Esophagus squamous epithelium (tissue), 5 donors: ENCODE results near the gene RASSF1. TPM values are rescaled to one million over a fixed set of nuclear protein-coding genes. Genes with fewer than 3 reads are reported as not detected.

Experiments
- DNase-seq: peaks from one replicate; lab custom pipeline; 2025; lab: John Stamatoyannopoulos, UW
- H3K27ac ChIP-seq, 4 donors: fragments of 200-600 bp; sonication (generic); one replicate each; pipeline ENCODE4 v1.5.1; 2016 to 2019; ENCODE audit warnings: mild to moderate bottlenecking in 1 of 4
- H3K27me3 ChIP-seq, 4 donors: fragments of 200-600 bp; sonication (generic); 1 replicate in 3 of 4; 2 replicates in 1 of 4; pipeline versions ENCODE4 v1.5.1 to v1.6.0; 2017 to 2021; ENCODE audit warnings: antibody characterized with exemption in 1 of 4
- H3K36me3 ChIP-seq, 3 donors: fragments of 200-600 bp; sonication (generic); one replicate each; pipeline ENCODE4 v1.5.1; 2016 to 2019
- H3K4me1 ChIP-seq, 3 donors: fragments of 200-600 bp; sonication (generic); one replicate each; pipeline ENCODE4 v1.5.1; 2017 to 2019
- H3K4me3 ChIP-seq, 4 donors: fragments of 200-600 bp; sonication (generic); 1 replicate in 3 of 4; 2 replicates in 1 of 4; pipeline ENCODE4 v1.5.1; 2016 to 2019; ENCODE audit warnings: mild to moderate bottlenecking in 2 of 4, moderate library complexity in 1 of 4
- H3K9me3 ChIP-seq, 3 donors: fragments of 200-600 bp; sonication (generic); one replicate each; pipeline ENCODE4 v1.5.1; 2016 to 2019
- CTCF ChIP-seq, 6 experiments: fragments of 450-650 bp in 4 of 6; fragments of 200-600 bp in 2 of 6; sonication (generic) in 2 of 6; IDR thresholded peaks; one replicate each; pipeline ENCODE4 v1.5.1; 2016 to 2019; ENCODE audit warnings: antibody characterized with exemption in 6 of 6, mild to moderate bottlenecking in 4 of 6, moderate library complexity in 4 of 6
- POLR2A ChIP-seq, 4 donors: fragments of 450-650 bp; IDR thresholded peaks; one replicate each; pipeline ENCODE4 v1.6.1; 2017; ENCODE audit warnings: antibody characterized with exemption in 4 of 4, mild to moderate bottlenecking in 4 of 4, moderate library complexity in 3 of 4
- WGBS, 2 donors: methylation state at CpG; one replicate each; pipeline ENCODE4 v1.1.5; 2018; 5-methylcytosine and 5-hydroxymethylcytosine counted together
- intact Hi-C: fragments of 100-400 bp; cut with DNase I; formaldehyde crosslinking; loops from one replicate; pipeline ENCODE4 v1.15.0; 2022
- total RNA-seq, 4 donors: library from RNA; depleted of rRNA; stranded (reverse); fragments of >200 nt; gene quantifications; one replicate each; pipeline ENCODE4 v1.1.0, GENCODE V29; 2016
- donor health status: DM: yes; HTN: yes; CAD: no.

The RASSF1 gene
- total RNA-seq, 4 donors from 2014 or later: 11.9 to 31.7 (median 24.9) TPM

GRCh38 chr3:50322115-50322385 lies 18.6 kb downstream of the RASSF1 start:
- Histone ChIP-seq H3K4me3 (peak overlapping the region; percentile 71 to 98 (median 82)), H3K4me1 (peaks cover 61 to 93% (median 62%) of the 10 kb centered on the region in 3 donors), H3K27ac (peak overlapping the region; percentile 90 to 98 (median 96)), H3K36me3 (peaks cover 0 to 51% (median 11%) of the 10 kb centered on the region in 3 donors), H3K27me3 (no peaks in the 10 kb centered on the region), H3K9me3 (no peaks in the 10 kb centered on the region)
- no peak for DNase-seq
- TF ChIP-seq CTCF (IDR thresholded peaks at IDR 0.05): no peak
- no peak for TF ChIP-seq POLR2A (IDR thresholded peaks at IDR 0.05)
- 22 to 30% methylated on average over 4 to 11 of the region's 14 CpGs for WGBS, 2 donors
- intact Hi-C loops: loop anchor here (10.0 kb wide), 1 partner anchor 47 kb away; the partner anchor contains the start of gene LSMEM2

- peak; percentile 67 for DNase-seq
- Histone ChIP-seq H3K36me3 (peaks cover 0 to 49% (median 11%) of the 10 kb centered on the region in 3 donors), H3K4me1 (peaks cover 60 to 93% (median 60%) of the 10 kb centered on the region in 3 donors), H3K4me3 (peak overlapping the region; percentile 71 to 98 (median 82)), H3K27me3 (no peaks in the 10 kb centered on the region), H3K27ac (peak overlapping the region; percentile 90 to 98 (median 96)), H3K9me3 (no peaks in the 10 kb centered on the region)
- 0% methylated on average over 5 of the region's 59 CpGs; no CpG with 5 or more reads in 1 of the 2 donors for WGBS, 2 donors
- intact Hi-C loops: loop anchor here (10.0 kb wide), 1 partner anchor 47 kb away; the partner anchor contains the start of gene LSMEM2
- TF ChIP-seq POLR2A (IDR thresholded peaks at IDR 0.05) (peak in 2 of 4 donors; percentile 50 to 61), CTCF (IDR thresholded peaks at IDR 0.05) (peak; percentile 20 to 53 (median 28))
Observed at GRCh38 chr3:50321336-50322114, 19.1 kb downstream of the RASSF1 start.

GRCh38 chr3:50320853-50321335 lies 19.7 kb downstream of the RASSF1 start:
- H3K27me3 ChIP-seq: no peaks in the 10 kb centered on the region
- intact Hi-C loops: loop anchor here (10.0 kb wide), 1 partner anchor 46 kb away; the partner anchor contains the start of gene LSMEM2
- peaks cover 0 to 43% (median 11%) of the 10 kb centered on the region in 3 donors for H3K36me3 ChIP-seq
- WGBS, 2 donors: 0% methylated on average over 8 to 10 of the region's 45 CpGs
- H3K27ac ChIP-seq: peak overlapping the region; percentile 90 to 98 (median 96)
- peaks cover 65 to 93% (median 66%) of the 10 kb centered on the region in 3 donors for H3K4me1 ChIP-seq
- no peaks in the 10 kb centered on the region for H3K9me3 ChIP-seq
- peak overlapping the region; percentile 71 to 98 (median 82) for H3K4me3 ChIP-seq
- DNase-seq: no peak
- TF ChIP-seq CTCF (IDR thresholded peaks at IDR 0.05) (no peak), POLR2A (IDR thresholded peaks at IDR 0.05) (peak in 3 of 4 donors; percentile 63 to 81 (median 69))

- Histone ChIP-seq H3K4me3 (peak overlapping the region; percentile 71 to 98 (median 82)), H3K27ac (peak overlapping the region; percentile 90 to 98 (median 96)), H3K9me3 (no peaks in the 10 kb centered on the region), H3K27me3 (no peaks in the 10 kb centered on the region), H3K36me3 (peaks cover 0 to 40% (median 11%) of the 10 kb centered on the region in 3 donors), H3K4me1 (peaks cover 66 to 93% (median 71%) of the 10 kb centered on the region in 3 donors)
- 66 to 80% methylated on average over 1 to 27 of the region's 29 CpGs for WGBS, 2 donors
- TF ChIP-seq CTCF (IDR thresholded peaks at IDR 0.05) (no peak), POLR2A (IDR thresholded peaks at IDR 0.05) (no peak)
- intact Hi-C loops: loop anchor here (10.0 kb wide), 1 partner anchor 45 kb away; the partner anchor contains the start of gene LSMEM2
- DNase-seq: no peak
Observed at GRCh38 chr3:50319894-50320625, 20.6 kb downstream of the RASSF1 start.
